GM18858 (cell line): ENCODE measurements around the gene ZBTB46.
"Not testable (repeated sequence)": the region's sequence is repeated elsewhere in the genome, so short reads cannot be mapped to it uniquely, and the experiment has no call there.

Experiments used
- ATAC-seq: cut with Tn5 transposase; IDR thresholded peaks from one replicate; pipeline ENCODE4 v1.9.1; 2021; ENCODE audit not compliant: unreplicated experiment

ZBTB46 gene

DNA sequence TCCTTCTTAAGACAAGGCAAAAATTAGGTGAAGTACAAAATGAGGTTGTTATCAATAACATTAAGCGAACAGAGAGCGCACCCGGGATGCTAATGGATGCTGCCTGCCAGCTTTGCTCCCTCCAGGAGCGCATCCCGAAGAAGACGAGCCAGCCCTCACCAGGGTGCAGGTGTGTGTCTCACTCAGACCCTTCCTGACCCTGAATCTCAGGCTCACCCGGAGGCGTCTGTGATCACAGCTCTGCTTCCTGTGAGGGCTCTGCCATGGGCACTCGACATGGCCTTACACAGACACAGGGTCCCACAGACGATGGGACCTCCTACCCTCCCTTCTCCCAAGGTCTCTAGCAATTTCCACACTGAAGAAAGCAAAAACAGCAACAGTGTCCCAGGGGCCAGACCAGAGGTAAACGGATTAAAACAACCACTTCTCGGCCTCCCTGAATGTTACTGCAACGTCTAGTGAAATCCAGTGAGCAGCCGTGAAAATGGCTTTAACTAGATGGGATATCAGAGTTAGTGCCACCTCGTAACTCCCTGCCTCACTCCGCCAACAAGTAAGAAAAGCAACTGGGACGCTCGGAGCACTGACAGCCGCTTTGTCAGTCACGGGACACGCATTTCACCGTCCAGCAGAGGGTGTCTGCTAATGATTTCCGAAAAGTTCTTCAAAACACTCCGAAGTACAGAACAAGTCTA lies 11.7 kb downstream of the ZBTB46 start:
- ATAC-seq, result no peak

DNA sequence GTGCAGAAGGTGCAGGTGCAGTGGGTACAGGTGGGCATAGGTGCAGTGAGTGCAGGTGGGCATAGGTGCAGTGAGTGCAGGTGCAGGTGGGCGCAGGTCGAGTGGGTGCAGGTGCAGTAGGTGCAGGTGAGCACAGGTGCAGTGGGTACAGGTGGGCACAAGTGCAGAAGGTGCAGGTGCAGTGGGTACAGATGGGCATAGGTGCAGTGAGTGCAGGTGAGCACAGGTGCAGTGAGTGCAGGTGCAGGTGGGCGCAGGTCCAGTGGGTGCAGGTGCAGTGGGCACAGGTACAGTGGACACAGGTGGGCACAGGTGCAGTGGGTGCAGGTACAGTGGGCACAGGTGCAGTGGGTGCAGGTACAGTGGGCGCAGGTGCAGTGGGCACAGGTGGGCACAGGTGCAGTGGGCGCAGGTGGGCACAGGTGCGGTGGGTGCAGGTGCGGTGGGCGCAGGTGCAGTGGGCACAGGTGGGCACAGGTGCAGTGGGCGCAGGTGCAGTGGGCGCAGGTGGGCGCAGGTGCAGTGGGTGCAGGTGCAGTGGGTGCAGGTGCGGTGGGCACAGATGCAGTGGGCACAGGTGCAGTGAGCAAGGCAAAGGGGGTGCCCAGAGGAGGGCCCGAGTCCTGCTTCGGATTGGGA lies 15.3 kb downstream of the ZBTB46 start:
- ATAC-seq, result no peak

DNA sequence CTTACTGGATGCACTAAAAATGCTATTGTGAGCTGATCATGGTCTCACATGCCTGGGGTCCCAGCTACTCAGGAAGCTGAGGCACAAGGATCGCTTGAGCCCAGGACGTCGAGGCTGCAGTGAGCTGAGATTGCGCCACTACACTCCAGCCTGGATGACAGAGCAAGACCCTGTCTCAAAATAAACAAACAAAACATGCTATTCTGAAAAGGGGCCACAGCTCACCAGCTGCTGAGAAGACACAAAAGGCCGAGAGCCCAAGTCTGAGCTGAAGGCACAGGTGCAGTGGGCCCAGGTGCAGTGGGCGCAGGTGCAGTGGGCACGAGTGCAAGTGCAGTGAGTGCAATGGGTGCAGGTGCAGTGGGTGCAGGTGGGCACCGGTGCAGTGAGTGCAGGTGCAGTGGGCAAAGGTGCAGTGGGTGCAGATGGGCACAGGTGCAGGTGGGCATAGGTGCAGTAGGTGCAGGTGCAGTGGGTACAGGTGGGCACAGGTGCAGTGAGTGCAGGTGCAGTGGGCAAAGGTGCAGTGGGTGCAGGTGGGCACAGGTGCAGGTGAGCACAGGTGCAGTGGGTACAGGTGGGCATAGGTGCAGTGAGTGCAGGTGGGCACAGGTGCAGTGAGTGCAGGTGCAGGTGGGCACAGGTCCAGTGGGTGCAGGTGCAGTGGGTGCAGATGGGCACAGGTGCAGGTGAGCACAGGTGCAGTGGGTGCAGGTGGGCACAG lies 16.0 kb downstream of the ZBTB46 start:
- no peak for ATAC-seq

DNA sequence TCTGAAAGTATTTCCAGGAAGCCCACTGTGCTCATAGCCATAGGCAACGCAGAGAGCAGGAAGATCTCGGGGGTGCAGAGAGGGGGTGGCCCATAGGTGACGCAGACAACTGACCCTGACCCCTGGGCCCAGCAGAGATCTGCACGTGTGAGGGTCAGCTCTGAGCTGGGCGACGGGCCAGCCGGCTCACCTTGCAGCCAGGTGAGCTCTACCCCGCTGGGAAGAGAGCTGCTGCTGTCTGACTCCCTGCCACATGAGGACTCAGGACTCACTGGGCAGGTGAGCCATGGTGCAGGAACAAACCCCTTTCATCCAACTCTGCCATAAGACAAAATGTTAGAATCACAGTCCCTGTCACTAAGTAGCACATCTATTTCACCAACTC lies 19.6 kb downstream of the ZBTB46 start:
- no peak for ATAC-seq

DNA sequence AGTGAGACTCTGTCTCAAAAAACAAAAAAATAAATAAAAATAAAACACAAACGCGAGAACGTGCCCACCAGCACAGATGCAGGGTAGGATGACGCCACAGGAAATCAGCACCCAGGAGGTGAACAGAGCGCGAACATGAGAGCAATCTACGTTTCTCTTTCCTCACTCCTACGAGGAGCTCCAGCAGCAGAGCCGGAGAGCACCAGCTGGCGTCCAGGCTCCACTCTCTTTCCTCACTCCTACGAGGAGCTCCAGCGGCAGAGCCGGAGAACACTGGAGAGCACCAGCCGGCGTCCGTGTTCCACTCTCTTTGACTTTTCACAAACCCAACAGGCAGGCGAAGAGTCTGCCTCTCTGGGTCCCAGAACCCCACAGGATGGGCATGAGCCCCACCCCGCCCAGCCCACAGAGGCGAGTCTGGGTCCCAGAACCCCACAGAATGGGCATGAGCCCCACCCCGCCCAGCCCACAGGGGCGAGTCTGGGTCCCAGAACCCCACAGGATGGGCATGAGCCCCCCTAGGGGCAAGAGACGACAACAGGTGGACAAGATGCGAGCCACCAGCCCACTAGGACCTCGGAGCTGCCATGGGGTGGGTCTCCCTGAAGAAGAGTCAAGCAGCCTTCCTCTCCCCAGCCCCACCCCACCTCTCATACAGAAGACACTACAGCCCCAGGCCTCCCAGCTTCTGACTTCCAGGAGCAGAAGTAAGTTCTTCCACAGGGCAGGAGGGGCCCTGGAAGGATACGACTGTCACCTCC lies 20.2 kb downstream of the ZBTB46 start:
- ATAC-seq, result no peak

DNA sequence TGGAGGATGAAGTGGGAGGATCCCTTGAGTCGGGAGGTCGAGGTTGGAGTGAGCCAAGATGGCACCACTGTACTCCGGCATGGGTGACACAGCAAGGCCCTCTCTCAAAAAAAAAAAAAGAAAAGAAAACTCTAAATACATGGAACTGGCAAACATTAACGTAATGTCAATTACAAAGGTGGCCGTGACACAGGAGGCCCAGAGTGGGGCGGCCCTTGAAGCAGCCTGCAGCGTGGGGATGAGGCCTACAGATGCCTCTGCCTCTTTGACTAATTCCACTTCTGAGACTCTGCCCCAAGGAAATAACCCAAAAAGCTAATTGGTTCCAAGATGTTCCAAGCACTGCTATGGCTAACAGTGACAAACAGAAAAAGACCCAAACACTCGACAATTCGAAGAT lies 21.2 kb downstream of the ZBTB46 start:
- ATAC-seq, result no peak

DNA sequence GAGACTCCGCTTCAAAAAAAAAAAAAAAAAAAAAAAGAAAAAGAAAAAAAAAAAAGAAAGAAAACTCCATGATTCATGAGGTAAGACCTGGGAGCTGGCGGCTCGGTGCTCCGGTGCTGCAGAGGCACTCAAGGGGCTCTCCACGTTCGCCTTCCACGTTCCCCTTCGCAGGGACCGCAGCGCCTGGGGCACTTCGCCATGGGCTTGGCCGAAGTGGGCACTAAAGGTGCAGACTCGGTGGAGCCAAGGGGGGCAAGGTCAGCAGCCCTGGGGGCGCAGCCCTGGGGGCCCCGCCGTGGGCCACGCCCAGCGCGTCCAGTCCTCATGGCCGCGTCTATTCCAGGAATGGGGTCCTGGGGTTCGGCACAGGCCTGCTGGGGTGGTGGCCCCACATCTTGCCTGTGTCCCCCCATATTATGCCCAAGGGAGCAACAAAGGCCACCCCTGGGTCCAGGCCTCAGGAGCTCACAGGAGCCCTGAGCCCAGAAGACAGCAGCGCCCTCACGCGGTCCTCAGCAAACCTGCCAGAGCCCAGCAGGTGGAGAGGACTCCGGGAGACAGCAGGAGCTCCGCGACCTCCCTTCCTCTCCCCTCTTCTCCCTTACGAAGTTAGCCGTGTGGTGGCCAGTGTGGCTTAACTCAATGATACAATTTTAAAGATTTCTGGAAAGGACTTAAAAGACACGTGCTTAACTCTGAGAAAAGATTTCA lies 21.9 kb downstream of the ZBTB46 start:
- no peak for ATAC-seq

DNA sequence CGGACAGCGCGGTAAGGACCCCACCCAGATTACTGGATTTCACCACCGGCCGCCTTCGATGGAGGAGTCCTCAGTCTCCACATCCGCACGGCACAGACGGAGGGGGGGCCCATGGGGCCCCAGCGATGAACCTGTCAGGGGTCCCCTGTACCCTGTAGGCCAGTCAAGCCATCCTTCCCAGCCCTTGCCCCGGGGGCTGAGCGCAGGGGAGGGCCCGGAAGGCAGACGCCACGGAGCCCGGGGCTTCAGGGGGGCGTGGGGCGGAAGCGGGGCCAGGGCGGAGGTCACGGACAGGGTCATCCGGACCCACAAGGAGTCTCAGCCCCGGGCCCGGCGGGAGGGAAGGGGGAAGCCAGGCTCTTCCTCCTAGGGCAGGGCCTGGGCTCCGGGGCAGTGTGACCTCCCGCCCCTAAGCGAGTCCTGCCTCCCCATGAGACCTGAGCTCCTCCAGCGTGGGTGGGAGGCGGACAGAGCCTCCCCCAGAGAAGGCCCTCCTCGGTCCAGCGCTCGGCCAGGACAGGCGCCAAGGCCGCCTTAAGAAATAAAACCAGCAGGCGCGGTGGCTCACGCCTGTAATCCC lies 22.8 kb downstream of the ZBTB46 start:
- no peak for ATAC-seq

DNA sequence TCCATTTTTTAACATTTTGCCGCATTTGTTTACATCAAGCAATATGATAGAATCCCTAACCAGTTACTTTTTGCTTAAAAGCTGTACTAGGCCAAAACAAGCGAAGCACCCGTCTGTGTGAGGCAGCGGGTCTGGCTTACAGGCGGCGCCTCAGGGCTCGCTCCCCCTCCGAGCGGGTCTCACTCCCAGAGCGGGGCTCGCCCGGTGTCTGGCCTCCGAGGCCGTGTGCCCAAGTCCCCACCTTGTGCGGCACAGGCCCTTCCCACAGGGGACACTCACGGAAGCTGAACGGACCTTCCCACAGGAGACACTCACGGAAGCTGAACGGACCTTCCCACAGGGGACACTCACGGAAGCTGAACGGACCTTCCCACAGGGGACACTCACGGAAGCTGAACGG lies 23.4 kb downstream of the ZBTB46 start:
- ATAC-seq, result no peak

DNA sequence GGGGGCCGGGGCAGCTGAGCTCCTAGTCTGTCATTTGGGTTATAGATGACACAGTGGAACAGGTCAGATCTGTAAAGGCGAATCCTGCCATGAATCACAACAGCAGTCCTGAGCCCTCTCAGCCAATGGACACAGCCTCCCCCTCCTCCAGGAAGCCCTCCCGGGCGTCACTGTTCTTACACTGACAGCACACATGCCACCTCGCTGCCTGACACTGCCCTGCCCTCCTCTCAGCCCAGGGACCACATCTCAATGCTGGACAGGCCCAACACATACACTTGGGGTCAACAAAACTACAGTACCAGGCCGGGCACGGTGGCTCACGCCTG lies 26.8 kb downstream of the ZBTB46 start:
- no peak for ATAC-seq

DNA sequence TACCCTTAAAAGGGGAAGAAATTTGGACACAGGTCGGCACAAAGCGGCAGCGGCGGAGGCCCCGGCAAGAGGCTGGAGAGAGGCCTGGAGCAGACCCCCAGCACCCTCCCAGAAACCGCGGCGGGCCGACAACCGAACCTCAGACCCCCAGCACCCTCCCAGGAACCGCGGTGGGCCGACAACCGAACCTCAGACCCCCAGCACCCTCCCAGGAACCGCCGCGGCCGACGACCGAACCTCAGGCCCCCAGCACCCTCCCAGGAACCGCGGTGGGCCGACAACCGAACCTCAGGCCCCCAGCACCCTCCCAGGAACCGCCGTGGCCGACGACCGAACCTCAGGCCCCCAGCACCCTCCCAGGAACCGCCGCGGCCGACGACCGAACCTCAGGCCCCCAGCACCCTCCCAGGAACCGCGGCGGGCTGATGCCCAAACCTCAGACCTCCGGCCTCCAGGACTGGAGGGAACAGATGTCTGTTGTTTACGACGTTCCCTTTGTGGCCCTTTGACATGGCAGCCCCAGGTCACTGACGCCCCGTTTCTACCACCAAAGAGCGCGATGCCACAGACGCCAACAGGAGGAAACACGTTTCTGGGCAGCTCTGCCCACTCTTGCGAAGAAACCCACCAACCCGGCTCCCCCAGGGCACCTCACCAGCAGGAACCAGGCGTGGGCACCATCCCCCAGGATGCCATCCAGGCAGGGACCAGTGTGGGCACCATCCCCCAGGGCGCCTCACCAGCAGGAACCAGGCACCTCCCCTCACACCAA lies 28.4 kb downstream of the ZBTB46 start:
- ATAC-seq, result no peak

DNA sequence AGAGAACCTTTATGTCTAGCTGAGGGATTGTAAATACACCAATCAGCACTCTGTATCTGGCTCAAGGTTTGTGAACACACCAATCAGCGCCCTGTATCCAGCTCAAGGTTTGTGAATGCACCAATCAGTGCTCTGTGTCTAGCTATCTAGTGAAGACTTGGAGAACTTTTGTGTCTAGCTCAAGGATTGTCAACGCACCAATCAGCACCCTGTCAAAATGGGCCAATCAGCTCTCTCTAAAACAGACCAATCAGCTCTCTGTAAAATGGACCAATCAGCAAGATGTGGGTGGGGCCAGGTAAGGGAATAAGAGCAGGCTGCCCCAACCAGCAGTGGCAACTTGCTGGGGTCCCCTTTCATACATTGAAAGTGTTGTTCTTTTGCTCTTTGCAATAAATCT lies 29.9 kb downstream of the ZBTB46 start:
- not testable (repeated sequence) for ATAC-seq

DNA sequence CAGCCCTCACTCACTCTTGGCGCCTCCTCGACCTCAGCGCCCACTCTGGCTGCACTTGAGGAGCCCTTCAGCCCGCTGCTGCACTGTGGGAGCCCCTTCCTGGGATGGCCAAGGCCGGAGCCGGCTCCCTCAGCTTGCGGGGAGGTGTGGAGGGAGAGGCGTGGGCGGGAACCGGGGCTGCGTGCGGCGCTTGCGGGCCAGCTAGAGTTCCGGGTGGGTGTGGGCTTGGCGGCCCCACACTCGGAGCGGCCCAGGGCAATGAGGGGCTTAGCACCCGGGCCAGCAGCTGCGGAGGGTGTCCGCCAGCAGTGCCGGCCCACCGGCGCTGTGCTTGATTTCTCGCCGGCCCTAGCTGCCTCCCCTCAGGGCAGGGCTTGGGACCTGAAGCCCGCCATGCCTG lies 30.7 kb downstream of the ZBTB46 start:
- ATAC-seq, result not testable (repeated sequence)

DNA sequence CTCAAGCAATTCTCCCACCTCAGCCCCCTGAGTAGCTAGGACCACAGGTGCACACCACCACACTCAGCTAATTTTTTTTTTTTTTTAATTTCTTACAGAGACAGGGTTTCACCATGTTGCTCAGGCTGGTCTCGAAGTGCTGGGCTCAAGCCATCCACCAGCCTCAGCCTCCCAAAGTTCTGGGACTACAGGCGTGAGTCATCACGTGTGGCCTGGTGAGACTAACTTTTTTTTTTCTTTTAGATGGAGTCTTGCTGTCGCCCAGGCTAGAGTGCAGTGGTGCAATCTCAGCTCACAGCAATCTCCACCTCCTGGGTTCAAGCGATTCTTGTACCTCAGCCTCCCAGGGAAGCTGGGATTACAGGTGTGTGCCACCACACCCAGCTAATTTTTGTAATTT lies 31.9 kb downstream of the ZBTB46 start:
- not testable (repeated sequence) for ATAC-seq

DNA sequence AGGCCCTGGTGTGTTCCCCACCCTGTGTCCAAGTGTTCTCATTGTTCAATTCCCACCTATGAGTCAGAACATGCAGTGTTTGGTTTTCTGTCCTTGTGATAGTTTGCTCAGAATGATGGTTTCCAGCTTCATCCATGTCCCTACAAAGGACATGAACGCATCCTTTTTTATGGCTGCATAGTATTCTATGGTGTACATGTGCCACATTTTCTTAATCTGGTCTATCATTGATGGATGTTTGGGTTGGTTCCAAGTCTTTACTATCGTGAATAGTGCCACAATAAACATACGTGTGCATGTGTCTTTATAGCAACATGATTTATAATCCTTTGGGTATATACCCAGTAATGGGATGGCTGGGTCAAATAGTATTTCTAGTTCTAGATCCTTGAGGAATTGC lies 33.9 kb downstream of the ZBTB46 start:
- ATAC-seq, result not testable (repeated sequence)

DNA sequence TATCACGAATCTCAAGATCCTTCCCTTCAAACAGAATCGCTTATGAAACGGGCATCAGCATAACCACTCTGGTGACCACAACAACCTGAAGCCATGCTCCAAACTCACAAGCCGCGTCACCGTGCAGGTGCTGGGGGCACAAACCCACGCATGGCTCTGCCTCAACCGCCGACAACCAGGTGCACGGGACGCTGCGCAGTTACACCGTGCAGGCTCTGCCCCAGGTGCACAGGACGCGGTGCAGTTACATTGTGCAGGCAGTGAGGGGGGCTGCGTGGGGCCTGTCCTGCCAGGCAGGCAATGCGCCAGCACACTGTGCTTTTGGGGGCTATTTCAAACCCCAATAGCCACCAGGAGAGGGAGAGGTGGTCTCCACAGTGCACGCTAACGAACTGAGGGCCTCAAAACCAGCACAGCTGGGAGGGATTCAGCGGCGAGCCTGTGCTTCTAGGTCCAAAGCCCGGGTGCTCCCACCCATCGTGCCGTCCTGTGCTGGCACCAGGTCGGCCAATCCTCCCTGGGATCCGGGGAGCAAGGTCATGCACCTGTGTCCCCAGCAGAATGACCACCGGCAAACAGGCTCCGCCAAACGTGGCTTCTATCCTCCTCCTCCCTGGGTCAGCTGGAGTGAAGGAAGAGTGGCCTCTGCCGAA lies 35.8 kb downstream of the ZBTB46 start:
- no peak for ATAC-seq

DNA sequence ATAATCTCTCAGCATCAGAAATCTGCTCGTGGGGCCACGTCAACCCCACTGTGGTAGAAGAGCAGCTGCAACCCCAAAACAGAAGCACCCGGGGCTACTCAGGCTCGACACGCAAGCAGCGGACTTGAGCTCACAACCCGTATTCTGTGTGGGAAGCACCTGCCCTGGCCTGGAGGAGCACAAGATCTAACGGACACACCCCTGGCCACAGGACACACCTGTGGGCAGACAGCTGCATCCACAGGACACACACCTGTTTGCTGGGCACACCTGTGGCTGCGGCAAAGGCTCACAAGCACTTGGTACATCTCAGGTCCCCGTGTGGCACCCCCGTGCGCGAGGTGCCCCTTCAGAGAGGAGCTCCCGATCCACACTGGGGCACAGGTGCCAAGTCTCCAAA lies 36.5 kb downstream of the ZBTB46 start:
- ATAC-seq, result no peak

DNA sequence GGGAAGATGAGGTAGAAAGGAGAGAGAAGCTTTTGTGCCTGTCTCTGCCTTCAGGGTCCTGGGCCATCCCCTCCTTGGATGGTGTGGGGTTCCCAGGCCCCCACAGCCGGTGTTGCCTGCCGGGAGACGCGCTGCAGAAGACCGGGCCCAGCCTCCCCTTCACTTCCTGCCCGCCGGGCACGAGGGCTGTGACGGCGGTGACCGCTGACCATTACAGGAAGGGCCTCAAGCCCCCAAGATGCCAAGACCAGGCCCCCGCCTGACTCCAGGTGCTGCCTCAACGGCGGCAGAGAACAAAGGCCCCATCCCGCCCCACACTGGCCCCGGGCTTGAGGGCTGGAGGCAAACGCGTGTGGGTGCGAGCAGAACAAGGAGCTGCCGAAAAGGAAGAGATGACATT lies 38.2 kb downstream of the ZBTB46 start:
- no peak for ATAC-seq

DNA sequence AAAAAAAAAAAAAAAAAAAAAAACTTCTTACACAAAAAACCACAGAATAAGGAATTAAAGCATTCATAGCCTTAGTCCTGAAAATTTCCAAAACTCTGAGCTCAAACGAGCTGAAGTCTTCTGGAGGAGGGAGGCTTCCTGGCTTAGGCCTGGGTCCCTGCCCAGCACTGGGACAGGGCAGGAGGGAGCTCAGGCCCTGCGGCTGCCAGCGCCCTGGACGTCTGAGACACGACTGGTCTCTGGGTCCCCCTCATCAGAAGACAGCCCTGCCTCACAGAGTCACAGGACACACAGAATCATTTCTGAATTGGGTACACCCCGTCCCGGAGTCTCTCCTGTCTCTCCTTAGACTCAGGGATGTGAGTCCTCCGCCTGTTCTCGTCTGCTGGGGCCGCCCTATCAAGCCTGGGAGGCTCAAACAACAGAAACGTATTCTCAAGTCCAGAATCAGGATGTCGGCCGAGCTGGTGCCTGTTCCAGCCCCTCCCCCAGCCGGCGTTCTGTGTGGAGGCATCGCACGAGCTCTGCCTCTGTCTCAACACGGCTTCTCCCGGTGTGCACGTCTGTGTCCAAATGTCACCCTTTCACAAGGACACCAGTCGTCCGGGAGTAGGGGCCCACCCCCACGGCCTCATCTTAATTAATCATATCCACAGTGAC lies 39.4 kb downstream of the ZBTB46 start:
- no peak for ATAC-seq
